Loucy (cell line): ENCODE measurements around the gene PPP1R2B.

Experiments used
- EZH2phosphoT487 ChIP-seq: fragments of 200-600 bp; IDR thresholded peaks from 2 replicates; pipeline ENCODE4 v1.6.1; 2018; ENCODE audit warnings: antibody characterized with exemption, mild to moderate bottlenecking, moderate library complexity, borderline replicate concordance
- TF ChIP-seq, protein P1 (sequence below): fragments of 200-600 bp; sonication (generic); conservative IDR thresholded peaks from 2 replicates; pipeline ENCODE4 v1.5.1; 2014; ENCODE audit warnings: mild to moderate bottlenecking, antibody characterized with exemption, low read length

DNA sequence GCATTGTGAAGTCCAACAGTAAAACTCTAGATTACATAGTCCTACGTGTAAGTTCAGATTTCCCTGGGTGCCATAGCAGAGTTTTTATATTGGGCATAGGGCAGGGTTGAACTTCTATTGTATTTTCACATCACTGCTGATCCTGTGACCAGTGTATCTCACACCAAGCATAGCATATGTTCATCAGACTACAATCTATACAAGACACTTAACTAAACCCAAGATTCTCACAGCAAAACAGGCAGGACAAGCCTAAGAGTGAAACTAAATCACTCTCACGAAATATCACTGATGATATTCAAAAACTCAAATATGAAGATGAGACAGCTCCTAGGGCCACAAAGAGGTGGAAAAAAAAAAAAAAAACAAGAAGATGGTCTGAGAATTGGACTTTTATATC, 3.2 kb upstream of the PPP1R2B start:
- TF ChIP-seq, protein P1, sequence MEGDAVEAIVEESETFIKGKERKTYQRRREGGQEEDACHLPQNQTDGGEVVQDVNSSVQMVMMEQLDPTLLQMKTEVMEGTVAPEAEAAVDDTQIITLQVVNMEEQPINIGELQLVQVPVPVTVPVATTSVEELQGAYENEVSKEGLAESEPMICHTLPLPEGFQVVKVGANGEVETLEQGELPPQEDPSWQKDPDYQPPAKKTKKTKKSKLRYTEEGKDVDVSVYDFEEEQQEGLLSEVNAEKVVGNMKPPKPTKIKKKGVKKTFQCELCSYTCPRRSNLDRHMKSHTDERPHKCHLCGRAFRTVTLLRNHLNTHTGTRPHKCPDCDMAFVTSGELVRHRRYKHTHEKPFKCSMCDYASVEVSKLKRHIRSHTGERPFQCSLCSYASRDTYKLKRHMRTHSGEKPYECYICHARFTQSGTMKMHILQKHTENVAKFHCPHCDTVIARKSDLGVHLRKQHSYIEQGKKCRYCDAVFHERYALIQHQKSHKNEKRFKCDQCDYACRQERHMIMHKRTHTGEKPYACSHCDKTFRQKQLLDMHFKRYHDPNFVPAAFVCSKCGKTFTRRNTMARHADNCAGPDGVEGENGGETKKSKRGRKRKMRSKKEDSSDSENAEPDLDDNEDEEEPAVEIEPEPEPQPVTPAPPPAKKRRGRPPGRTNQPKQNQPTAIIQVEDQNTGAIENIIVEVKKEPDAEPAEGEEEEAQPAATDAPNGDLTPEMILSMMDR = no peak
- no peak for TF ChIP-seq EZH2phosphoT487
